ENCODE results near the gene TTC23. TPM values are rescaled to one million over a fixed set of nuclear protein-coding genes. Genes with fewer than 3 reads are reported as not detected.
A peak's percentile ranks its signal among the peaks of the same experiment; 100 is the strongest.

TTC23 gene
- total and polyA plus RNA-seq, 2 donors (not counting 3 experiments of a cell fraction or from before 2014, with no cell fraction given), result 4.1 to 27.3 TPM

- Histone ChIP-seq H3K9ac (replicated peaks; ENCODE audit: extremely low read depth, insufficient read depth, low read length) (no peak overlapping the region), H3K4me3 (replicated peaks in 1 of 3; ENCODE audit: insufficient read depth in 1 of 3, low read depth in 1 of 3, low read length in 3 of 3) (no peak overlapping the region), H3K9me3 (replicated peaks; ENCODE audit: control insufficient read depth, insufficient read depth, low read length) (no peaks in the 10 kb centered on the region), H2AFZ (ENCODE audit: low read depth, low read length) (no peak overlapping the region), H3K36me3 (ENCODE audit: control insufficient read depth in 2 of 2, extremely low read depth in 1 of 2, insufficient read depth in 2 of 2, low read length in 2 of 2) (peaks cover 0 to 6% of the 10 kb centered on the region in 2 experiments), H3K27ac (ENCODE audit: insufficient read depth, low read depth, low read length) (peak overlapping the region; percentile 4), H3K79me2 (ENCODE audit: control insufficient read depth, insufficient read depth, low read length) (no peaks in the 10 kb centered on the region), H3K4me1 (ENCODE audit: control insufficient read depth, extremely low read depth, insufficient read depth, low read length) (peaks cover 7% of the 10 kb centered on the region), H4K20me1 (replicated peaks; ENCODE audit: control insufficient read depth, extremely low read depth, insufficient read depth, low read length) (no peaks in the 10 kb centered on the region), H3K9me1 (replicated peaks; ENCODE audit: control insufficient read depth, extremely low read depth, insufficient read depth, low read length) (no peaks in the 10 kb centered on the region), H3K27me3 (ENCODE audit: control insufficient read depth in 2 of 2, insufficient read depth in 2 of 2, low read length in 2 of 2) (no peaks in the 10 kb centered on the region), H3K4me2 (ENCODE audit: insufficient read depth, low read length) (no peak overlapping the region)
- BruUV-seq (replicated peaks), result no TSS peak
- CTCF ChIA-PET, result interaction anchor here (1.4 to 2.2 kb wide), 2 partner anchors 54 to 77 kb away, joined by 4 read pairs; no protein-coding TSS in a partner anchor
- TF ChIP-seq EZH2 (IDR thresholded peaks at IDR 0.05; ENCODE audit: borderline replicate concordance, low read depth, low read length, severe bottlenecking), result no peak
- no peak for TF ChIP-seq FOS (IDR thresholded peaks at IDR 0.05; ENCODE audit: borderline replicate concordance, insufficient read depth, low read length)
- no peak for TF ChIP-seq MAX (IDR thresholded peaks at IDR 0.05; ENCODE audit: insufficient read depth, insufficient read length)
- no peak for TF ChIP-seq POLR2A (IDR thresholded peaks at IDR 0.05; ENCODE audit: low read depth, low read length)
- TF ChIP-seq MYC (IDR thresholded peaks at IDR 0.05; ENCODE audit: low read depth, low read length), result no peak
- TF ChIP-seq JUN (IDR thresholded peaks at IDR 0.05; ENCODE audit: borderline replicate concordance, insufficient read depth, insufficient read length, low read depth), result no peak
- no peak for TF ChIP-seq GATA2 (IDR thresholded peaks at IDR 0.05; ENCODE audit: insufficient read depth, insufficient read length, low read depth, low read length)
- no peak for TF ChIP-seq POLR2AphosphoS5 (IDR thresholded peaks at IDR 0.05; ENCODE audit: insufficient read depth, low read depth, low read length)
- no peak for TF ChIP-seq CTCF (IDR thresholded peaks at IDR 0.05; ENCODE audit: extremely low read depth in 1 of 2, insufficient read depth in 1 of 2, low read depth in 1 of 2, low read length in 2 of 2)
- peak; percentile 28 for DNase-seq (ENCODE audit: low read depth, low spot score)
- no peak for FAIRE-seq
- dilution Hi-C loops (cut with MboI; ENCODE audit: extremely low pct_ligation_motif_present, low sequenced_read_pairs) (no loop called here), intact Hi-C loops (cut with micrococcal nuclease) (no loop called here)
- POLR2A ChIA-PET, result interaction anchor here (0.5 kb wide), 1 partner anchor 13 kb away, joined by 6 read pairs; no protein-coding TSS in a partner anchor
These were observed 71.7 kb downstream of the TTC23 start for GRCh38 chr15:99177679-99178078.

All from endothelial cell of umbilical vein (primary cell).